Mucosa of descending colon (tissue), 3 donors: ENCODE measurements around the gene RASSF5. TPM values are rescaled to one million over a fixed set of nuclear protein-coding genes. Genes with fewer than 3 reads are reported as not detected.
"Not testable (repeated sequence)": the region's sequence is repeated elsewhere in the genome, so short reads cannot be mapped to it uniquely, and the experiment has no call there.

Source experiments
- ATAC-seq: fragments of 200-7000 bp; cut with Tn5 transposase; one replicate; pipeline ENCODE4 v1.9.1; 2020; ENCODE audit warnings: mild to moderate bottlenecking, moderate library complexity
- DNase-seq, 3 donors: peaks; one replicate each; pipeline ENCODE4 v3.0.0-alpha.2; 2020
- H3K36me3 ChIP-seq: fragments of 200-600 bp; one replicate; pipeline ENCODE4 v1.8.0; 2021; ENCODE audit warnings: low read depth, mild to moderate bottlenecking
- H3K4me1 ChIP-seq: fragments of 200-600 bp; one replicate; pipeline ENCODE4 v1.8.0; 2021; ENCODE audit warnings: low read depth, mild to moderate bottlenecking
- H3K4me3 ChIP-seq: fragments of 200-600 bp; one replicate; pipeline ENCODE4 v1.8.0; 2021; ENCODE audit warnings: mild to moderate bottlenecking
- H3K9me3 ChIP-seq: fragments of 200-600 bp; one replicate; pipeline ENCODE4 v1.8.0; 2021; ENCODE audit warnings: mild to moderate bottlenecking
- CTCF ChIP-seq: fragments of 200-600 bp; IDR thresholded peaks from one replicate; pipeline ENCODE4 v1.8.0; 2022; ENCODE audit warnings: antibody characterized with exemption, mild to moderate bottlenecking
- intact Hi-C, 2 donors: fragments of 100-400 bp; cut with DNase I in 1 of 2; cut with micrococcal nuclease in 1 of 2; formaldehyde crosslinking; loops; one replicate each; pipeline versions ENCODE4 v1.11.0 to v1.11.1; 2022; cut with DNase I, micrococcal nuclease
- total RNA-seq, 3 donors: library from RNA; stranded (reverse); fragmentation: NEBNext Ultra II Directional in 2 of 3; extraction: Animal tissue kit (Norgen Biotek cat#: 25700) in 2 of 3; gene quantifications; one replicate each; pipeline versions ENCODE4 v1.2.1 to v1.2.4, GENCODE V29; 2021 to 2023
- donor health status: DM: no; HTN: no; CAD: no; lungs with moderate emphysema.
- donor health status: DM: no; HTN: no; CAD: no.
- donor health status: DM: no; HTN: yes; CAD: no.

RASSF5 gene
- total RNA-seq, 3 donors from 2014 or later, result 5.3 to 7.6 (median 5.8) TPM

- intact Hi-C loops, result no loop called here
- no peaks in the 10 kb centered on the region for H3K9me3 ChIP-seq
- DNase-seq (no peak), ATAC-seq (peak; percentile 57)
- no peak overlapping the region for H3K4me3 ChIP-seq
- TF ChIP-seq CTCF, result no peak
- peaks cover 7% of the 10 kb centered on the region for H3K4me1 ChIP-seq
- H3K36me3 ChIP-seq, result no peaks in the 10 kb centered on the region
Observed at GRCh38 chr1:206606867-206607266, 99.5 kb downstream of the RASSF5 start.

GRCh38 chr1:206608108-206608698 lies 100.9 kb downstream of the RASSF5 start:
- peak in 2 of 3 donors; percentile 46 to 47 for DNase-seq
- no peaks in the 10 kb centered on the region for H3K9me3 ChIP-seq
- peak; percentile 53 for TF ChIP-seq CTCF
- intact Hi-C loops, result no loop called here
- H3K4me1 ChIP-seq, result peaks cover 7% of the 10 kb centered on the region
- no peaks in the 10 kb centered on the region for H3K36me3 ChIP-seq
- H3K4me3 ChIP-seq, result no peak overlapping the region
- ATAC-seq, result no peak

GRCh38 chr1:206609229-206609991 lies 102.1 kb downstream of the RASSF5 start:
- H3K4me1 ChIP-seq, result peaks cover 7% of the 10 kb centered on the region
- intact Hi-C loops, result no loop called here

GRCh38 chr1:206612129-206612876 lies 105.0 kb downstream of the RASSF5 start, which contains the start of gene EIF2D:
EIF2D (minus strand) TSS chr1:206612465; CDS start chr1:206612342, 123 bp downstream.
- peak; percentile 94 to 98 (median 96) for DNase-seq
- no peaks in the 10 kb centered on the region for H3K36me3 ChIP-seq
- intact Hi-C loops, result no loop called here
- peak; percentile 100 for ATAC-seq
- peaks cover 7% of the 10 kb centered on the region for H3K4me1 ChIP-seq
- peak within 1 kb of the TSS; percentile 28 for H3K4me3 ChIP-seq
- no peaks in the 10 kb centered on the region for H3K9me3 ChIP-seq
- TF ChIP-seq CTCF, result peak; percentile 99

More at GRCh38 chr1:206609229-206609991, 102.1 kb downstream of the RASSF5 start:
- ATAC-seq (no peak), DNase-seq (no peak)
- H3K4me3 ChIP-seq, result no peak overlapping the region
- TF ChIP-seq CTCF, result no peak
- no peaks in the 10 kb centered on the region for H3K36me3 ChIP-seq
- H3K9me3 ChIP-seq, result no peaks in the 10 kb centered on the region

- H3K4me3 ChIP-seq, H3K9me3 ChIP-seq, intact Hi-C loops, DNase-seq, H3K4me1 ChIP-seq, H3K36me3 ChIP-seq, ATAC-seq: not testable (repeated sequence)
Observed at GRCh38 chr1:206626396-206626795, 119.1 kb downstream of the RASSF5 start.

- H3K4me3 ChIP-seq, result no peak overlapping the region
- no peaks in the 10 kb centered on the region for H3K36me3 ChIP-seq
- ATAC-seq (no peak), DNase-seq (no peak)
- no peak for TF ChIP-seq CTCF
- H3K9me3 ChIP-seq, result no peaks in the 10 kb centered on the region
- intact Hi-C loops, result no loop called here
- no peaks in the 10 kb centered on the region for H3K4me1 ChIP-seq
Observed at GRCh38 chr1:206628916-206629315, 121.6 kb downstream of the RASSF5 start.
